Measurements from ENCODE around the gene AZU1. TPM values are rescaled to one million over a fixed set of nuclear protein-coding genes. Genes with fewer than 3 reads are reported as not detected.

Gene AZU1
- total RNA-seq, 2 donors from 2014 or later = 0.27 TPM; not detected in 1

DNA sequence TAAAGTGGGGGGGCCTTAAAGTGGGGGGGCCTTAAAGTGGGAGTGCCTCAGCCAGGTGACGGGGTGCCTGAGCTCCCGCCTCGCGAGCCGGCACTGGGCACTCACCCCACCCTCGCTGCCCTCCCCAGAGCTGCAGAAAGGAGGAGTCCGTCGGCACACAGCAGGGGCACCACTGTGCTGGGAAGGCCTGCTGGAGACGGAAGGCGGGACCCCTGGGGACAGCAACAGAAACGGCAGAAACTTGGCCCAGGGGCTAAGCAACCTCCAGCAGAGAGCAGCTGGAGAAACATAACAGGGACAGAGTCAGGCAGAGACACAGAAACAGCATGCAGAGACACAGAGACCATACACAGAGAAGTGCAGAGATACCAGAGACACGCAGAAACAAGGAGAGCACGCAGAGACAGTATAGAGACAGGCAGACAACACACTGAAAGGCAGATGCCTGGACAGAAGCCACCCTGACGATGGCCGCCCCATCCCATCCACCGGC, 39.7 kb downstream of the AZU1 start:
- peaks cover 5% of the 10 kb centered on the region for H3K4me1 ChIP-seq
- no peaks in the 10 kb centered on the region for H3K9me3 ChIP-seq
- TF ChIP-seq CTCF (IDR thresholded peaks at IDR 0.05) = no peak
- no peak overlapping the region for H3K27ac ChIP-seq
- H3K36me3 ChIP-seq = no peaks in the 10 kb centered on the region
- no peak overlapping the region for H3K4me3 ChIP-seq
- no peak for DNase-seq
- intact Hi-C loops (cut with DNase I) = loop anchor here (5.0 to 10.0 kb wide), 2 partner anchors 50 to 117 kb away; partner anchors contain the start of genes KISS1R and WDR18
- no peak overlapping the region for H3K9ac ChIP-seq (ENCODE audit: low read depth in 2 of 2, low read length in 2 of 2)
- H3K27me3 ChIP-seq = no peaks in the 10 kb centered on the region

GRCh38 chr19:867855-868457, 40.3 kb downstream of the AZU1 start:
- H3K9ac ChIP-seq (ENCODE audit: low read depth in 2 of 2, low read length in 2 of 2) = no peak overlapping the region
- intact Hi-C loops (cut with DNase I) = loop anchor here (5.0 to 10.0 kb wide), 2 partner anchors 49 to 117 kb away; partner anchors contain the start of genes KISS1R and WDR18
- no peak for DNase-seq
- H3K27ac ChIP-seq = no peak overlapping the region
- no peaks in the 10 kb centered on the region for H3K36me3 ChIP-seq
- H3K27me3 ChIP-seq = no peaks in the 10 kb centered on the region
- H3K9me3 ChIP-seq = no peaks in the 10 kb centered on the region
- TF ChIP-seq CTCF (IDR thresholded peaks at IDR 0.05) = no peak
- no peak overlapping the region for H3K4me3 ChIP-seq
- H3K4me1 ChIP-seq = peaks cover 5% of the 10 kb centered on the region

GRCh38 chr19:868458-869244, 41.0 kb downstream of the AZU1 start:
- Histone ChIP-seq H3K9ac (ENCODE audit: low read depth in 2 of 2, low read length in 2 of 2) (peak overlapping the region in 1 of 2 donors; percentile 50), H3K9me3 (no peaks in the 10 kb centered on the region), H3K27ac (peak overlapping the region; percentile 33), H3K27me3 (no peaks in the 10 kb centered on the region), H3K36me3 (no peaks in the 10 kb centered on the region), H3K4me1 (peaks cover 5% of the 10 kb centered on the region), H3K4me3 (no peak overlapping the region)
- intact Hi-C loops (cut with DNase I) = loop anchor here (5.0 to 10.0 kb wide), 2 partner anchors 49 to 116 kb away; partner anchors contain the start of genes KISS1R and WDR18
- DNase-seq = no peak
- TF ChIP-seq CTCF (IDR thresholded peaks at IDR 0.05) = no peak

- Histone ChIP-seq H3K27ac (peak overlapping the region; percentile 63), H3K27me3 (no peaks in the 10 kb centered on the region), H3K36me3 (no peaks in the 10 kb centered on the region), H3K9ac (ENCODE audit: low read depth in 2 of 2, low read length in 2 of 2) (peak overlapping the region in 1 of 2 donors; percentile 50), H3K4me1 (peaks cover 5% of the 10 kb centered on the region), H3K9me3 (no peaks in the 10 kb centered on the region), H3K4me3 (no peak overlapping the region)
- peak; percentile 65 for DNase-seq
- intact Hi-C loops (cut with DNase I) = loop anchor here (5.0 to 10.0 kb wide), 2 partner anchors 48 to 115 kb away; partner anchors contain the start of genes KISS1R and WDR18
- TF ChIP-seq CTCF (IDR thresholded peaks at IDR 0.05) = no peak
Observed at GRCh38 chr19:869245-870177, 41.9 kb downstream of the AZU1 start.

DNA sequence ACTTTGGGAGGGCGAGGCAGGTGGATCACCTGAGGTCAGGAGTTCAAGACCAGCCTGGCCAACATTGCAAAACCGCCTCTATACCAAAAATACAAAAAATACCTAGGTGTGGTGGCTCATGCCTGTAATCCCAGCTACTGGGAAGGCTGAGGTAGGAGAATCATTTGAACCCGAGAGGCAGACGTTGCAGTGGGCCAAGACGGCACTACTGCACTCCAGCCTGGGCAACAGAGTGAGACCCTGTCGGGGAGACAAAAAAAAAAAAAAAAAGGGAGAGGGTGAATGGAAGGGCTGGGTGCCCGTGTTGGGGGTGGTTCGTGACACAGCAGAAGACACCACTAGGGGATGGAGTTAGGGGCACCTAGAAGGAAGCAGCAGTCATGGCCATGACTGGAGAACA, 42.7 kb downstream of the AZU1 start:
- DNase-seq = no peak
- no peaks in the 10 kb centered on the region for H3K36me3 ChIP-seq
- no peaks in the 10 kb centered on the region for H3K27me3 ChIP-seq
- no peaks in the 10 kb centered on the region for H3K9me3 ChIP-seq
- intact Hi-C loops (cut with DNase I) = no loop called here
- H3K4me3 ChIP-seq = no peak overlapping the region
- peaks cover 5% of the 10 kb centered on the region for H3K4me1 ChIP-seq
- H3K27ac ChIP-seq = peak overlapping the region; percentile 63
- TF ChIP-seq CTCF (IDR thresholded peaks at IDR 0.05) = no peak
- no peak overlapping the region for H3K9ac ChIP-seq (ENCODE audit: low read depth in 2 of 2, low read length in 2 of 2)

All from colonic mucosa (tissue), 4 donors.